Endodermal cell (in vitro differentiated cells): ENCODE data around the gene CERS4. TPM values are rescaled to one million over a fixed set of nuclear protein-coding genes. Genes with fewer than 3 reads are reported as not detected.

Experiments used
- DNase-seq: peaks from one replicate; pipeline ENCODE4 v3.0.0-alpha.2; 2017
- H3K27ac ChIP-seq: 2 replicates; pipeline ENCODE4 v1.5.1; 2013; ENCODE audit warnings: mild to moderate bottlenecking, low read depth, low read length, moderate library complexity
- H3K27me3 ChIP-seq: 2 replicates; pipeline ENCODE4 v1.6.1; 2013; ENCODE audit warnings: mild to moderate bottlenecking, low read length, moderate library complexity; ENCODE audit not compliant: insufficient read depth, control insufficient read depth, poor library complexity, severe bottlenecking
- H3K36me3 ChIP-seq: 2 replicates; pipeline ENCODE4 v1.7.0; 2013; ENCODE audit warnings: mild to moderate bottlenecking, low read length, moderate library complexity; ENCODE audit not compliant: control insufficient read depth, insufficient read depth
- H3K4me1 ChIP-seq: one replicate; pipeline ENCODE4 v1.7.0; 2013; ENCODE audit warnings: low read length; ENCODE audit not compliant: control insufficient read depth, insufficient read depth
- H3K4me3 ChIP-seq: 2 replicates; pipeline ENCODE4 v1.5.1; 2013; ENCODE audit warnings: mild to moderate bottlenecking, low read length, moderate library complexity
- H3K9ac ChIP-seq: 2 replicates; pipeline ENCODE4 v1.6.1; 2013; ENCODE audit warnings: mild to moderate bottlenecking, low read length, moderate library complexity; ENCODE audit not compliant: poor library complexity, severe bottlenecking; ENCODE audit errors: extremely low read depth
- H3K9me3 ChIP-seq: 2 replicates; pipeline ENCODE4 v1.6.1; 2013; ENCODE audit warnings: mild to moderate bottlenecking, low read length, moderate library complexity; ENCODE audit not compliant: control insufficient read depth
- H3K27ac Mint-ChIP-seq: 2 replicates; pipeline ENCODE4 v1.8.0; 2020; ENCODE audit warnings: mixed read lengths
- H3K27me3 Mint-ChIP-seq: 2 replicates; pipeline ENCODE4 v1.8.0; 2021; ENCODE audit warnings: mild to moderate bottlenecking, mixed read lengths; ENCODE audit not compliant: insufficient read depth
- H3K36me3 Mint-ChIP-seq: 2 replicates; pipeline ENCODE4 v1.8.0; 2020; ENCODE audit warnings: low read depth, mixed read lengths
- H3K4me1 Mint-ChIP-seq: 2 replicates; pipeline ENCODE4 v1.8.0; 2020; ENCODE audit warnings: mixed read lengths
- H3K4me3 Mint-ChIP-seq: 2 replicates; pipeline ENCODE4 v1.8.0; 2020; ENCODE audit warnings: mild to moderate bottlenecking, moderate library complexity, mixed read lengths
- H3K9me3 Mint-ChIP-seq: 2 replicates; pipeline ENCODE4 v1.8.0; 2020; ENCODE audit warnings: mild to moderate bottlenecking, mixed read lengths
- CTCF ChIP-seq: fragments of 200-600 bp; sonication (generic); conservative IDR thresholded peaks from 2 replicates; pipeline ENCODE4 v1.5.0; 2021; ENCODE audit warnings: antibody characterized with exemption, mild to moderate bottlenecking
- WGBS, 2 experiments: methylation state at CpG; one replicate each; pipeline versions ENCODE4 v1.1.5 to v1.1.7; 2013; ENCODE audit warnings: missing lambda C conversion rate in 2 of 2, mixed read lengths in 1 of 2; ENCODE audit not compliant: insufficient coverage in 1 of 2, insufficient read length in 1 of 2; 5-methylcytosine and 5-hydroxymethylcytosine counted together
- total RNA-seq, 2 donors: library from RNA; stranded (reverse); fragmentation: NEBNext Ultra II Directional in 1 of 2; extraction: Animal tissue kit (Norgen Biotek cat#: 25700) in 1 of 2; gene quantifications; 2 replicates in 1 of 2; 3 replicates in 1 of 2; pipeline ENCODE4 v1.2.1, GENCODE V29; 2021

CERS4 gene
- total RNA-seq, 2 donors from 2014 or later: 76.9 to 105 TPM

GRCh38 chr19:8208119-8208921 is 850 bp upstream of the CERS4 start:
- peak; percentile 87 for DNase-seq
- 41 to 51% methylated on average over 13 to 35 of the region's 35 CpGs for WGBS, 2 experiments
- Histone ChIP-seq H3K27me3 (no peaks in the 10 kb centered on the region), H3K9me3 (no peaks in the 10 kb centered on the region), H3K4me3 (no peak overlapping the region), H3K36me3 (peaks cover 18% of the 10 kb centered on the region), H3K27ac (no peak overlapping the region), H3K9ac (peak overlapping the region; percentile 30), H3K4me1 (no peaks in the 10 kb centered on the region)
- Mint-ChIP-seq H3K4me1 (peaks cover 25% of the 10 kb centered on the region), H3K36me3 (peaks cover 11% of the 10 kb centered on the region), H3K4me3 (peak overlapping the region; percentile 85), H3K9me3 (peaks cover 9% of the 10 kb centered on the region), H3K27me3 (no peaks in the 10 kb centered on the region), H3K27ac (peak overlapping the region; percentile 90)
- TF ChIP-seq CTCF: no peak

- no peaks in the 10 kb centered on the region for H3K9me3 Mint-ChIP-seq
- H3K4me1 Mint-ChIP-seq: peaks cover 21% of the 10 kb centered on the region
- H3K9me3 ChIP-seq: no peaks in the 10 kb centered on the region
- peaks cover 21% of the 10 kb centered on the region for H3K36me3 Mint-ChIP-seq
- no peaks in the 10 kb centered on the region for H3K27me3 Mint-ChIP-seq
- H3K4me3 Mint-ChIP-seq: peak overlapping the region; percentile 85
- peak; percentile 81 for DNase-seq
- peaks cover 31% of the 10 kb centered on the region for H3K36me3 ChIP-seq
- TF ChIP-seq CTCF: no peak
- peak overlapping the region; percentile 94 for H3K4me3 ChIP-seq
- 2 to 5% methylated on average over 37 to 78 of the region's 78 CpGs for whole genome bisulfite sequencing, 2 experiments
- no peak overlapping the region for H3K27ac ChIP-seq
- peak overlapping the region; percentile 65 for H3K9ac ChIP-seq
- H3K4me1 ChIP-seq: no peaks in the 10 kb centered on the region
- no peaks in the 10 kb centered on the region for H3K27me3 ChIP-seq
- peak overlapping the region; percentile 84 for H3K27ac Mint-ChIP-seq
These were observed 550 bp downstream of the CERS4 start for GRCh38 chr19:8209462-8210378.

- Mint-ChIP-seq H3K36me3 (peaks cover 27% of the 10 kb centered on the region), H3K27me3 (no peaks in the 10 kb centered on the region), H3K9me3 (no peaks in the 10 kb centered on the region), H3K4me3 (peak overlapping the region; percentile 85), H3K27ac (peak overlapping the region; percentile 84), H3K4me1 (peaks cover 17% of the 10 kb centered on the region)
- peak overlapping the region; percentile 65 for H3K9ac ChIP-seq
- H3K27ac ChIP-seq: no peak overlapping the region
- H3K4me1 ChIP-seq: no peaks in the 10 kb centered on the region
- H3K27me3 ChIP-seq: no peaks in the 10 kb centered on the region
- H3K36me3 ChIP-seq: peaks cover 34% of the 10 kb centered on the region
- H3K4me3 ChIP-seq: peak overlapping the region; percentile 94
- DNase-seq: no peak
- no peak for TF ChIP-seq CTCF
- no peaks in the 10 kb centered on the region for H3K9me3 ChIP-seq
- 78 to 84% methylated on average over 5 to 13 of the region's 13 CpGs for WGBS, 2 experiments
These were observed 1.4 kb downstream of the CERS4 start for GRCh38 chr19:8210421-8211101.
